Hepatocyte (in vitro differentiated cells): Measurements from ENCODE around the gene SHC1. TPM values are rescaled to one million over a fixed set of nuclear protein-coding genes. Genes with fewer than 3 reads are reported as not detected.

Source experiments
- DNase-seq: peaks from one replicate; pipeline ENCODE4 v3.0.0-alpha.2; 2016; ENCODE audit warnings: low spot score
- H2AFZ ChIP-seq: fragments of 200-600 bp; sonication (generic); 2 replicates; pipeline ENCODE4 v1.6.0; 2016; ENCODE audit warnings: antibody characterized with exemption, mild to moderate bottlenecking
- H3K27ac ChIP-seq: fragments of 200-600 bp; sonication (generic); 2 replicates; pipeline ENCODE4 v1.5.1; 2016; ENCODE audit warnings: mild to moderate bottlenecking
- H3K27me3 ChIP-seq: fragments of 200-600 bp; sonication (generic); 2 replicates; pipeline ENCODE4 v1.6.1; 2016
- H3K36me3 ChIP-seq: fragments of 200-600 bp; sonication (generic); replicated peaks from 2 replicates; pipeline ENCODE4 v1.5.1; 2016; ENCODE audit warnings: low read depth; ENCODE audit not compliant: insufficient read depth
- H3K4me1 ChIP-seq: fragments of 200-600 bp; sonication (generic); 2 replicates; pipeline ENCODE4 v1.5.1; 2016; ENCODE audit warnings: mild to moderate bottlenecking, moderate library complexity; ENCODE audit not compliant: insufficient read depth
- H3K4me2 ChIP-seq: fragments of 200-600 bp; sonication (generic); 2 replicates; pipeline ENCODE4 v1.6.0; 2016
- H3K4me3 ChIP-seq: fragments of 200-600 bp; sonication (generic); 2 replicates; pipeline ENCODE4 v1.5.1; 2016; ENCODE audit warnings: mild to moderate bottlenecking
- H3K79me2 ChIP-seq: fragments of 200-600 bp; sonication (generic); 2 replicates; pipeline ENCODE4 v1.6.0; 2017; ENCODE audit warnings: mild to moderate bottlenecking
- H3K9me2 ChIP-seq: fragments of 200-600 bp; sonication (generic); replicated peaks from 2 replicates; pipeline ENCODE4 v1.6.0; 2017; ENCODE audit warnings: mild to moderate bottlenecking; ENCODE audit not compliant: insufficient read depth
- H3K9me3 ChIP-seq: fragments of 200-600 bp; sonication (generic); 2 replicates; pipeline ENCODE4 v1.5.1; 2016; ENCODE audit warnings: low read depth, mild to moderate bottlenecking
- H4K20me1 ChIP-seq: fragments of 200-600 bp; sonication (generic); 2 replicates; pipeline ENCODE4 v1.6.0; 2016; ENCODE audit warnings: mild to moderate bottlenecking; ENCODE audit not compliant: insufficient read depth, poor library complexity, severe bottlenecking
- CTCF ChIP-seq: fragments of 200-600 bp; sonication (generic); IDR thresholded peaks from 2 replicates; pipeline ENCODE4 v1.5.1; 2016; ENCODE audit warnings: antibody characterized with exemption, mild to moderate bottlenecking; ENCODE audit not compliant: poor library complexity
- EZH2 ChIP-seq: fragments of 200-600 bp; sonication (generic); IDR thresholded peaks from 2 replicates; pipeline ENCODE4 v1.6.1; 2016; ENCODE audit warnings: antibody characterized with exemption, mild to moderate bottlenecking, borderline replicate concordance
- EZH2phosphoT487 ChIP-seq: fragments of 200-600 bp; sonication (generic); IDR thresholded peaks from one replicate; pipeline ENCODE4 v1.6.1; 2018; ENCODE audit warnings: antibody characterized with exemption, mild to moderate bottlenecking, low read depth, moderate library complexity; ENCODE audit not compliant: unreplicated experiment, severe bottlenecking
- WGBS: methylation state at CpG from one replicate; pipeline ENCODE4 v1.1.6; 2016; ENCODE audit warnings: low lambda C conversion rate; ENCODE audit errors: missing lambda C conversion rate; 5-methylcytosine and 5-hydroxymethylcytosine counted together
- polyA plus RNA-seq: library from polyadenylated mRNA; unstranded; fragments of >200 nt; fragmentation: Nextera tagmentation; extraction: Ambion mirVana; gene quantifications from 2 replicates; pipeline ENCODE4 v1.2.1, GENCODE V29; 2016
- total RNA-seq: library from RNA; depleted of rRNA; stranded (reverse); fragments of >200 nt; gene quantifications from 2 replicates; pipeline ENCODE4 v1.2.3, GENCODE V29; 2014

The SHC1 gene
- total and polyA plus RNA-seq, 2 experiments from 2014 or later: 95.6 to 107 TPM

GRCh38 chr1:154936555-154937084, 33.9 kb downstream of the SHC1 start, which contains the start of gene PMVK:
Gene PMVK (minus strand): TSS chr1:154936719. CDS start chr1:154936685, 34 bp downstream.
- Histone ChIP-seq H3K4me2 (peak within 1 kb of the TSS; percentile 69), H3K9me2 (no peaks in the 10 kb centered on the region), H3K4me1 (peaks cover 8% of the 10 kb centered on the region), H3K27me3 (no peaks in the 10 kb centered on the region), H4K20me1 (no peaks in the 10 kb centered on the region), H2AFZ (peak within 1 kb of the TSS; percentile 71), H3K79me2 (peaks cover 9% of the 10 kb centered on the region), H3K36me3 (no peaks in the 10 kb centered on the region), H3K4me3 (peak within 1 kb of the TSS; percentile 26), H3K27ac (peak within 1 kb of the TSS; percentile 96), H3K9me3 (no peaks in the 10 kb centered on the region)
- peak; percentile 97 for DNase-seq
- TF ChIP-seq CTCF: peak; percentile 41
- TF ChIP-seq EZH2phosphoT487: no peak
- WGBS: under 1% methylated on average over 45 of the region's 45 CpGs

GRCh38 chr1:154935749-154936554, 34.6 kb downstream of the SHC1 start:
- Histone ChIP-seq H3K36me3 (no peaks in the 10 kb centered on the region), H3K9me2 (no peaks in the 10 kb centered on the region), H4K20me1 (no peaks in the 10 kb centered on the region), H3K4me2 (peak overlapping the region; percentile 69), H3K27ac (peak overlapping the region; percentile 96), H3K9me3 (no peaks in the 10 kb centered on the region), H3K4me1 (peaks cover 8% of the 10 kb centered on the region), H3K4me3 (peak overlapping the region; percentile 26), H2AFZ (peak overlapping the region; percentile 71), H3K27me3 (no peaks in the 10 kb centered on the region), H3K79me2 (peaks cover 9% of the 10 kb centered on the region)
- WGBS: 49% methylated on average over 25 of the region's 27 CpGs
- TF ChIP-seq EZH2 (no peak), CTCF (no peak), EZH2phosphoT487 (no peak)
- no peak for DNase-seq

GRCh38 chr1:154934358-154934948, 36.1 kb downstream of the SHC1 start:
- peaks cover 8% of the 10 kb centered on the region for H3K4me1 ChIP-seq
- no peaks in the 10 kb centered on the region for H4K20me1 ChIP-seq
- H3K4me3 ChIP-seq: no peak overlapping the region
- no peaks in the 10 kb centered on the region for H3K9me3 ChIP-seq
- H3K27me3 ChIP-seq: no peaks in the 10 kb centered on the region
- no peaks in the 10 kb centered on the region for H3K9me2 ChIP-seq
- no peak overlapping the region for H3K27ac ChIP-seq
- no peak for DNase-seq
- H3K36me3 ChIP-seq: no peaks in the 10 kb centered on the region
- H3K4me2 ChIP-seq: no peak overlapping the region
- no peak overlapping the region for H2AFZ ChIP-seq
- WGBS: 98% methylated on average over 5 of the region's 5 CpGs
- TF ChIP-seq EZH2 (no peak), CTCF (no peak)
- peaks cover 9% of the 10 kb centered on the region for H3K79me2 ChIP-seq
